BE2C (cell line): ENCODE data around the gene CPPED1.

Experiments used
- DNase-seq: peaks from one replicate; pipeline ENCODE4 v3.0.0-alpha.2; 2020
- H3K27me3 ChIP-seq: fragments of 250-450 bp; sonication (Bioruptor Pico); 2 replicates; pipeline ENCODE4 v1.5.1; 2020; ENCODE audit warnings: mild to moderate bottlenecking
- H3K36me3 ChIP-seq: fragments of 250-450 bp; sonication (Bioruptor Pico); 2 replicates; pipeline ENCODE4 v1.5.1; 2020; ENCODE audit warnings: mild to moderate bottlenecking
- H3K4me1 ChIP-seq: fragments of 250-450 bp; sonication (Bioruptor Pico); 2 replicates; pipeline ENCODE4 v1.5.1; 2020
- H3K4me3 ChIP-seq: 2 replicates; pipeline ENCODE4 v1.5.1; 2011; ENCODE audit warnings: low read depth, low read length
- H3K9me3 ChIP-seq: fragments of 250-450 bp; sonication (Bioruptor Pico); 2 replicates; pipeline ENCODE4 v1.5.1; 2020
- CTCF ChIP-seq: IDR thresholded peaks from 2 replicates; pipeline ENCODE4 v1.5.1; 2012; ENCODE audit warnings: mild to moderate bottlenecking, low read depth, low read length

Gene CPPED1

GRCh38 chr16:12744860-12745259 lies 58.8 kb downstream of the CPPED1 start:
- no peak for TF ChIP-seq CTCF
- DNase-seq: no peak
- no peaks in the 10 kb centered on the region for H3K4me1 ChIP-seq

GRCh38 chr16:12742741-12743140 lies 60.9 kb downstream of the CPPED1 start:
- H3K4me1 ChIP-seq: no peaks in the 10 kb centered on the region
- no peaks in the 10 kb centered on the region for H3K36me3 ChIP-seq
- no peaks in the 10 kb centered on the region for H3K9me3 ChIP-seq
- no peaks in the 10 kb centered on the region for H3K27me3 ChIP-seq
- no peak for TF ChIP-seq CTCF
- no peak overlapping the region for H3K4me3 ChIP-seq
- DNase-seq: no peak

More at GRCh38 chr16:12744860-12745259, 58.8 kb downstream of the CPPED1 start:
- no peaks in the 10 kb centered on the region for H3K36me3 ChIP-seq
- no peak overlapping the region for H3K4me3 ChIP-seq
- H3K27me3 ChIP-seq: no peaks in the 10 kb centered on the region
- no peaks in the 10 kb centered on the region for H3K9me3 ChIP-seq

GRCh38 chr16:12740986-12741610 lies 62.6 kb downstream of the CPPED1 start:
- H3K4me3 ChIP-seq: no peak overlapping the region
- H3K4me1 ChIP-seq: no peaks in the 10 kb centered on the region
- DNase-seq: no peak
- no peaks in the 10 kb centered on the region for H3K36me3 ChIP-seq
- no peak for TF ChIP-seq CTCF
- H3K27me3 ChIP-seq: no peaks in the 10 kb centered on the region
- H3K9me3 ChIP-seq: no peaks in the 10 kb centered on the region

- Histone ChIP-seq H3K4me3 (no peak overlapping the region), H3K36me3 (no peaks in the 10 kb centered on the region), H3K4me1 (no peaks in the 10 kb centered on the region), H3K27me3 (no peaks in the 10 kb centered on the region), H3K9me3 (no peaks in the 10 kb centered on the region)
- no peak for TF ChIP-seq CTCF
- DNase-seq: no peak
Measured at GRCh38 chr16:12739738-12740137, 63.9 kb downstream of the CPPED1 start.

- Histone ChIP-seq H3K4me1 (no peaks in the 10 kb centered on the region), H3K27me3 (no peaks in the 10 kb centered on the region), H3K36me3 (no peaks in the 10 kb centered on the region), H3K9me3 (no peaks in the 10 kb centered on the region), H3K4me3 (no peak overlapping the region)
- no peak for DNase-seq
- TF ChIP-seq CTCF: no peak
Measured at GRCh38 chr16:12737563-12737962, 66.1 kb downstream of the CPPED1 start.

- no peaks in the 10 kb centered on the region for H3K4me1 ChIP-seq
- H3K4me3 ChIP-seq: no peak overlapping the region
- no peaks in the 10 kb centered on the region for H3K9me3 ChIP-seq
- H3K27me3 ChIP-seq: no peaks in the 10 kb centered on the region
- no peak for DNase-seq
- no peak for TF ChIP-seq CTCF
- no peaks in the 10 kb centered on the region for H3K36me3 ChIP-seq
Measured at GRCh38 chr16:12735805-12736204, 67.9 kb downstream of the CPPED1 start.
